Stimulated activated CD4-positive, alpha-beta T cell treated with anti-CD3 and anti-CD28 coated beads, Interleukin-15, amount 100 ng/mL, for 1 hour (primary cell): Measurements from ENCODE around the gene CCL8.

Experiments
- DNase-seq, 2 donors: peaks; one replicate each; pipeline ENCODE4 v3.0.0-alpha.2; 2020; ENCODE audit warnings: low read depth in 1 of 2, low spot score in 1 of 2

The CCL8 gene

GRCh38 chr17:34319039-34319483 is at the start of gene CCL8:
TSS of gene CCL8 (plus strand) at chr17:34319435. CDS start at chr17:34319502, 67 bp downstream.
- DNase-seq, result no peak

GRCh38 chr17:34269969-34270368 is 49.3 kb upstream of the CCL8 start, which contains the start of gene CCL7:
TSS of gene CCL7 (plus strand) at chr17:34270221. CDS start at chr17:34270291, 70 bp downstream.
- no peak for DNase-seq

- no peak for DNase-seq
Observed at GRCh38 chr17:34275881-34276280, 43.4 kb upstream of the CCL8 start.

GRCh38 chr17:34276826-34277225 is 42.4 kb upstream of the CCL8 start:
- no peak for DNase-seq

- no peak for DNase-seq
Observed at GRCh38 chr17:34283571-34283970, 35.7 kb upstream of the CCL8 start.

- DNase-seq, result no peak
Observed at GRCh38 chr17:34285286-34285792, 33.9 kb upstream of the CCL8 start, which contains the start of gene CCL11. TSS of gene CCL11 (plus strand) at chr17:34285742. CDS start at chr17:34285809, 67 bp downstream.

- DNase-seq, result no peak
Observed at GRCh38 chr17:34287875-34288274, 31.4 kb upstream of the CCL8 start.

- DNase-seq, result no peak
Observed at GRCh38 chr17:34290586-34290985, 28.6 kb upstream of the CCL8 start.

- DNase-seq, result no peak
Observed at GRCh38 chr17:34291721-34292348, 27.4 kb upstream of the CCL8 start.

GRCh38 chr17:34299027-34299426 is 20.2 kb upstream of the CCL8 start:
- no peak for DNase-seq

GRCh38 chr17:34299956-34300577 is 19.2 kb upstream of the CCL8 start:
- no peak for DNase-seq

GRCh38 chr17:34300652-34301370 is 18.4 kb upstream of the CCL8 start:
- no peak for DNase-seq

GRCh38 chr17:34301986-34302385 is 17.2 kb upstream of the CCL8 start:
- no peak for DNase-seq

GRCh38 chr17:34302636-34303035 is 16.6 kb upstream of the CCL8 start:
- DNase-seq, result no peak

GRCh38 chr17:34303606-34304005 is 15.6 kb upstream of the CCL8 start:
- no peak for DNase-seq

- DNase-seq, result no peak
Observed at GRCh38 chr17:34305061-34305460, 14.2 kb upstream of the CCL8 start.

- DNase-seq, result no peak
Observed at GRCh38 chr17:34305606-34306005, 13.6 kb upstream of the CCL8 start.

GRCh38 chr17:34306466-34306865 is 12.8 kb upstream of the CCL8 start:
- no peak for DNase-seq

- DNase-seq, result no peak
Observed at GRCh38 chr17:34307110-34307509, 12.1 kb upstream of the CCL8 start.

- DNase-seq, result no peak
Observed at GRCh38 chr17:34308371-34308770, 10.9 kb upstream of the CCL8 start.

GRCh38 chr17:34311291-34311690 is 7.9 kb upstream of the CCL8 start:
- no peak for DNase-seq

GRCh38 chr17:34312080-34312479 is 7.2 kb upstream of the CCL8 start:
- DNase-seq, result no peak
